NCI-H1436 treated with DMSO at 0.1 percent for 48 hours (cell line): ENCODE results near the gene PCBD2.

Source experiments
- DNase-seq: peaks from one replicate; lab custom pipeline; 2025; lab: John Stamatoyannopoulos, UW

PCBD2 gene

GRCh38 chr5:135007749-135008363, 102.9 kb downstream of the PCBD2 start:
- no peak for DNase-seq

GRCh38 chr5:135008556-135008955, 103.6 kb downstream of the PCBD2 start:
- DNase-seq = no peak

GRCh38 chr5:135008981-135009735, 104.2 kb downstream of the PCBD2 start:
- DNase-seq = no peak

GRCh38 chr5:135009736-135010501, 105.0 kb downstream of the PCBD2 start:
- DNase-seq = no peak

GRCh38 chr5:135010502-135011354, 105.8 kb downstream of the PCBD2 start:
- DNase-seq = no peak

GRCh38 chr5:135011355-135012032, 106.6 kb downstream of the PCBD2 start:
- no peak for DNase-seq

- no peak for DNase-seq
Observed at GRCh38 chr5:135012033-135012588, 107.2 kb downstream of the PCBD2 start.
